Tibial nerve (tissue), 4 donors: ENCODE results near the gene TMEM44. TPM values are rescaled to one million over a fixed set of nuclear protein-coding genes. Genes with fewer than 3 reads are reported as not detected.

Source experiments
- DNase-seq, 2 donors: peaks; one replicate each; pipeline ENCODE4 v3.0.0-alpha.2; 2019; ENCODE audit warnings: low spot score in 2 of 2
- H3K27ac ChIP-seq, 4 donors: fragments of 200-600 bp; sonication (generic) in 3 of 4; one replicate each; pipeline ENCODE4 v1.5.1; 2017 to 2019; ENCODE audit warnings: mild to moderate bottlenecking in 1 of 4
- H3K27me3 ChIP-seq, 2 donors: fragments of 200-600 bp; sonication (generic) in 1 of 2; one replicate each; pipeline versions ENCODE4 v1.5.1 to v1.6.0; 2017 to 2019
- H3K36me3 ChIP-seq, 3 donors: fragments of 200-600 bp; sonication (generic); one replicate each; pipeline ENCODE4 v1.5.1; 2018 to 2019
- H3K4me1 ChIP-seq, 4 donors: fragments of 200-600 bp; sonication (generic) in 3 of 4; one replicate each; pipeline ENCODE4 v1.5.1; 2017 to 2019
- H3K4me3 ChIP-seq, 4 donors: fragments of 200-600 bp; sonication (generic) in 3 of 4; one replicate each; pipeline ENCODE4 v1.5.1; 2017 to 2019; ENCODE audit warnings: mild to moderate bottlenecking in 1 of 4, moderate library complexity in 1 of 4
- H3K9me3 ChIP-seq, 4 donors: fragments of 200-600 bp; sonication (generic) in 3 of 4; one replicate each; pipeline ENCODE4 v1.5.1; 2017 to 2019
- CTCF ChIP-seq, 5 experiments: fragments of 200-600 bp in 3 of 5; fragments of 450-650 bp in 2 of 5; sonication (generic) in 3 of 5; IDR thresholded peaks; one replicate each; pipeline ENCODE4 v1.5.1; 2016 to 2019; ENCODE audit warnings: antibody characterized with exemption in 5 of 5, mild to moderate bottlenecking in 3 of 5, moderate library complexity in 2 of 5
- EP300 ChIP-seq, 2 donors: sonication (generic); formaldehyde crosslinking; IDR thresholded peaks; one replicate each; pipeline ENCODE4 v1.6.1; 2017; ENCODE audit warnings: antibody characterized with exemption in 2 of 2, mild to moderate bottlenecking in 1 of 2
- POLR2A ChIP-seq, 2 donors: fragments of 450-650 bp; IDR thresholded peaks; one replicate each; pipeline ENCODE4 v1.6.1; 2017; ENCODE audit warnings: antibody characterized with exemption in 2 of 2, mild to moderate bottlenecking in 2 of 2, moderate library complexity in 2 of 2
- WGBS, 2 donors: methylation state at CpG; one replicate each; pipeline ENCODE4 v1.1.5; 2018; 5-methylcytosine and 5-hydroxymethylcytosine counted together
- total RNA-seq, 4 donors: library from RNA; depleted of rRNA; stranded (reverse); fragments of >200 nt; gene quantifications; one replicate each; pipeline ENCODE4 v1.1.0, GENCODE V29; 2016

The TMEM44 gene
- total RNA-seq, 4 donors from 2014 or later = 14.9 to 17.4 (median 16.5) TPM

GRCh38 chr3:194676471-194676870 lies 43.3 kb upstream of the TMEM44 start:
- Histone ChIP-seq H3K4me1 (peaks cover 0 to 7% (median 2%) of the 10 kb centered on the region in 4 donors), H3K9me3 (no peaks in the 10 kb centered on the region), H3K4me3 (no peak overlapping the region), H3K27ac (no peak overlapping the region), H3K27me3 (peaks cover 0 to 5% of the 10 kb centered on the region in 2 donors), H3K36me3 (no peaks in the 10 kb centered on the region)
- no peak for DNase-seq
- 84 to 87% methylated on average over 1 of the region's 1 CpG for WGBS, 2 donors
- TF ChIP-seq EP300 (IDR thresholded peaks at IDR 0.05) (no peak), POLR2A (IDR thresholded peaks at IDR 0.05) (no peak), CTCF (IDR thresholded peaks at IDR 0.05) (no peak)

DNA sequence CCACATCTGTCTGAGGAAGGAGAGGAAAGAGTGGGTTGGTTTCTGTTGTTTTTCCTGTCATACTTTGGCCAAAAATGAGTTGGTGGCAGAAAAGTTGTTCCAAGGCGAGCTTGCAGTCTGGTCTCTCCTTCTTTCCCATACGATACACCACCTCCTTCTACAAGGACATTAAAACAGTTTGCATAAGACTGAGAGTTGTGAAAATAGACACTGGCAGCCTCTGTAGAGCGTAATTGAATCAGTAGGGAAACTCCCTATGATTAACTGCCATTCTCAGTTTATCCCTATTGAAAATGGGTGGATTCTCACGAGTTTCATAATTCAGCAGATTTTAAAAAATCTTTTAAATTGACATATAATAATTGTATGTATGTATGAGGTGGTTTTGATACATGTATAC lies 42.5 kb upstream of the TMEM44 start:
- TF ChIP-seq CTCF (IDR thresholded peaks at IDR 0.05) = no peak
- no peak for TF ChIP-seq EP300 (IDR thresholded peaks at IDR 0.05)
- TF ChIP-seq POLR2A (IDR thresholded peaks at IDR 0.05) = no peak
- H3K27me3 ChIP-seq = peaks cover 0 to 5% of the 10 kb centered on the region in 2 donors
- 42 to 47% methylated on average over 4 of the region's 4 CpGs for WGBS, 2 donors
- H3K36me3 ChIP-seq = no peaks in the 10 kb centered on the region
- peaks cover 0 to 15% (median 10%) of the 10 kb centered on the region in 4 donors for H3K4me1 ChIP-seq
- H3K9me3 ChIP-seq = no peaks in the 10 kb centered on the region
- H3K4me3 ChIP-seq = no peak overlapping the region
- DNase-seq = no peak
- no peak overlapping the region for H3K27ac ChIP-seq

DNA sequence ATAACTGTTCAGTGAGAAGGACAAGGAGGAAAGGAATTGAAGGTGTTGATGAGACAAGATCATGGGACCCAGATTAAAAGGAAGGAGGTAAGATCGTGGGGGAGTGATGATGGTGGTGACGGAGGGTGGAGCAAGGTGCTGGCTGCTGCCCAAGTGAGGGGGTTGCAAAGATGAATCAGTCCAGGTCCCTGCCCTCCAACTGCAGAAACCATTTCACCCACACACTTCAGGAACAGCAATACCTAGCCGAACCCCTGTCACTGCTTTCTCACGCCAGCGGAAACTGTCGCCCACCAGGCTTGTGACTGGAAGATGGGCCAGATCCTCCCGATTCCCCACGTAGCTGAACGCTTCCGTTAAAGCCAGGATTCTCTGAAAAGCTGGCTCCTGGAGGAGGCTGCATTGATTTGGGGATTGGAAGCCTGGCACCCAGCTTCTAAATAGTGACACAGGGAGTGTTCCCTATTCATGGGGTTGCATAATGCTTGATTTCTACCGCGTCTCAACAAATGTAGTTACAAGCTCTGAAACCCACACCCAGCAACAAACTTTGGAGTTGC lies 41.9 kb upstream of the TMEM44 start:
- no peaks in the 10 kb centered on the region for H3K9me3 ChIP-seq
- H3K27ac ChIP-seq = no peak overlapping the region
- no peaks in the 10 kb centered on the region for H3K36me3 ChIP-seq
- 37 to 51% methylated on average over 12 of the region's 12 CpGs for WGBS, 2 donors
- DNase-seq = no peak
- peaks cover 0 to 5% of the 10 kb centered on the region in 2 donors for H3K27me3 ChIP-seq
- no peak for TF ChIP-seq CTCF (IDR thresholded peaks at IDR 0.05)
- TF ChIP-seq EP300 (IDR thresholded peaks at IDR 0.05) = no peak
- TF ChIP-seq POLR2A (IDR thresholded peaks at IDR 0.05) = no peak
- H3K4me3 ChIP-seq = no peak overlapping the region
- peaks cover 0 to 20% (median 14%) of the 10 kb centered on the region in 4 donors for H3K4me1 ChIP-seq

DNA sequence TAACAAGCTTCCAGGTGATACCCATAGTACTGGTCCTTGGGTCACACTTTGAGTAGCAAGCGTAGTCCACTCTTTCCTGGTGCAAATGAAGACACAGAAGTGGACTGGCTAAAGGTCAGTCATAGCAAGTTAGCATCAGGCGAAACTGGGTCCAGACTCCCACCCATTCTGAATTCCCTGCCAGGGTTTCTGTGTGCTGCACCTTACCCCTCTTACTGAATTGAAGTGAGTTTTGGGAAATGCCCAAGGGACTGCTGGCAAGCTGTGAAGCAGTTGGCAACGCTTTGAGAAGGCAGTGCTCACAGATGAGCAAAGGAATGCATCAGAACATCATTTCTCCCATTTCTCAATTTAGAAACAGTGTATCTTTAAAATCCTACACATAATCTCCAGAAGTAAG lies 40.5 kb upstream of the TMEM44 start:
- Histone ChIP-seq H3K4me1 (peaks cover 0 to 28% (median 15%) of the 10 kb centered on the region in 4 donors), H3K27me3 (peaks cover 0 to 5% of the 10 kb centered on the region in 2 donors), H3K4me3 (no peak overlapping the region), H3K27ac (no peak overlapping the region), H3K36me3 (peaks cover 0 to 8% (median 2%) of the 10 kb centered on the region in 3 donors), H3K9me3 (no peaks in the 10 kb centered on the region)
- no peak for DNase-seq
- TF ChIP-seq CTCF (IDR thresholded peaks at IDR 0.05) (no peak), EP300 (IDR thresholded peaks at IDR 0.05) (no peak), POLR2A (IDR thresholded peaks at IDR 0.05) (no peak)
- 77 to 86% methylated on average over 3 of the region's 3 CpGs for WGBS, 2 donors

DNA sequence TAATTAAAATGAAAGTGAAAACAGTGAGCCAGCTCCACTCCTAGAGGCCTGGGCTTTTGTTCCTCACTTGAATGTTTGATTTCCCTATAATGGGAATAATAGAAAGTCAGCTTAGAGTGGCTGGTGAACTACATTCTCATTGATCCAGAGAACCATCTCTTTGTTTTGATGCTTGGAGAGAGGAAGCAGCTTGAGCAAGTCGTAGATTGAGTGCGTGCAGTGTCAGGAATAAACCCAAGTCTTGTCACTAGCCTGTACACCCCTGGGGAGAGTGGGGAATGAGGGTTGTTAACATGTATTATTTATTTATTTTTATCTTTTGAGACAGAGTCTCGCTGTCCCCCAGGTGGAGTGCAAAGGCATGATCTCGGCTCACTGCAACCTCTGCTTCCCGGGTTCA lies 39.7 kb upstream of the TMEM44 start:
- 31 to 43% methylated on average over 5 of the region's 5 CpGs for WGBS, 2 donors
- Histone ChIP-seq H3K4me1 (peaks cover 0 to 28% (median 15%) of the 10 kb centered on the region in 4 donors), H3K27me3 (peaks cover 0 to 5% of the 10 kb centered on the region in 2 donors), H3K4me3 (peak overlapping the region; percentile 75 to 87 (median 83)), H3K27ac (peak overlapping the region; percentile 86 to 91 (median 88)), H3K36me3 (peaks cover 0 to 15% (median 2%) of the 10 kb centered on the region in 3 donors), H3K9me3 (no peaks in the 10 kb centered on the region)
- no peak for DNase-seq
- TF ChIP-seq POLR2A (IDR thresholded peaks at IDR 0.05) (no peak), CTCF (IDR thresholded peaks at IDR 0.05) (no peak), EP300 (IDR thresholded peaks at IDR 0.05) (no peak)
